Non-pigmented ciliary epithelial cell (primary cell): ENCODE results near the gene ACTRT2.

Source experiments
- DNase-seq: peaks from one replicate; pipeline ENCODE4 v3.0.0-alpha.2; 2010; ENCODE audit warnings: low read depth

ACTRT2 gene

DNA sequence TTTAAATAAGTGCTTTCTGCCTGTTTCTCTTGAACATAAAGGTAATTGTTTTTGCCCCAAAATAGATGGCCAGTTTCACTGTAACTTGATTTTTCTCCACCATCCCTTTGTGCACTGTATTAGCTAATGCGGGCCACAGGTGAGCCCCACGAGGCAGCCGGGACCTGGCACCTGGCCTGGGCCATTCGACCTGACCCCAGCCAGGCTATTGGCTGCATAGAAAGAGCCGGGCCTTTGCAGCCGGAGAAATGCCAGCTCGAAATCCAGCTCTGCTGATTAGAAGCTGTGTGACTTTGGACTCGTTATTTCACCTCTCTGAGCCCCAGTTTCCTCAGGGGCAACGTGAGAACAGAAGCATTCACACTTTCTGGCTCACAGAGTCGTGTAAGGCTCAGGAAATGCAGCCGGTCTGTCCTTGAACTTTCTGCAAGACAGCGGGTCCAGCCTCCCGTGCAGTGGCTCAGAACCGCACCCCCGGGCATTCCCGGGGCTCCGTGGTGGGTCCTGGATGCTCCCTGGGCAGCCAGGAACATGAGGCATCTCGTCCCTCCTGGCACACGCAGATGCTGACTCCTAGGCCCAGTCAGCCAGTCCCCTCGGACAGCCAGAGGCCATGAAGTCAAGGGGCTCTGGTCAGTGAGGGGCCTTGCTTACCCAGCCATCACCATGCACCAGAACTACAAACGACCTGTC, 37.4 kb upstream of the ACTRT2 start:
- DNase-seq = no peak

DNA sequence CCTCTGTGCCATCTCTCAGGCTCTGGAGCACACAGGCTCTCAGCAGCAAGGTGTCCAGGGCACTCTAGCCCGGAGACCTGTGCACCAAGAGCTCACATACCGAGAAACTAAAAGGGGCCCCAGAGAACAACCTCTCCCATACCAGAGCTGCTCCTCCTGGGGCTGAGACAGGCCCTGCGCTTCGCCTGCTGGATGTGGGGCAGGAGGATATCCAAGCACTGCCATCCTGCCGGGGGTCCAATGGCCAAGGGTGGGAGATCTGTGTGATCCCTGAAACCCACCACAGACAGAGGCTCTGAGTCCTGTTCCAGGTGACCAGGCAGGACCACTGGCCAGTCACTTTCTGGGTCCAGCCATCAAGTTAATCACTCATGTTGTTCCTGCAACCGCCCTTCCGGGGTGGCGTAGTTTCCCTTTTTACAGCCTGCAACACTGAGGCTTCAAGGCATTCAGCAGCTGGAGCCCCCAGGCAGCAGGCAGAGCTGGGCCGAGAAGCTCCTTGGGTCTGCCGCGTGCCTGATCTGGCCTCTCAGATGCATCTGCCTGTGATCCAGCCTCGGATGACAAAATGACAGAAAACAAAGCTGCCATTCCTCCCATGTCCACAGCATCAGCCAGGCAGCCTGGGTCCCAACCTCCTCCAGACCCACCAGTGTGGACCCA, 36.7 kb upstream of the ACTRT2 start:
- no peak for DNase-seq

DNA sequence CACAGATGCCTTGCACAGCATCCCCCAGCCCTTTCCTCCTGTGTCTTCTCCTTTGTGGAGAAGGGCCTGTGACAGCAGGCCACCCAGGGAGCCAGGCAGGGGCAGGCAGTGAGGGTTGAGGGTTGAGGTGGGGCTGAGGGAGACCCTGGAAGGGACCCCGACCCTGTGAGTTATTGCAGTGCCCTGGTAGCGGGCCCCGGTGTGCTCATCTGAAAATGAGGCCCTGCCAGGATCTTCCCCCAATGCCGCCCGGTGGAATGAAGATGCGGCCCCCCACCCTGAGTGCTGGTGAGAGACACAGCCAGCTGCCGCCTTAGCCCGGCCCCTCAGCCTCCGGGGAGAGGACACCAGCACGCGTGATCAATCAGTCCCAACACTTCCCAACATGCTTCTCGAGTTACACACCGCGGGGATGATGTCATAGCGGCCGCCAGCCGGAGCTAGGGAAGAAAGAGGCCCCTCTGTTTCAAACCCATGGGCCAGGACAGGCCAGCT, 36.2 kb upstream of the ACTRT2 start:
- no peak for DNase-seq

DNA sequence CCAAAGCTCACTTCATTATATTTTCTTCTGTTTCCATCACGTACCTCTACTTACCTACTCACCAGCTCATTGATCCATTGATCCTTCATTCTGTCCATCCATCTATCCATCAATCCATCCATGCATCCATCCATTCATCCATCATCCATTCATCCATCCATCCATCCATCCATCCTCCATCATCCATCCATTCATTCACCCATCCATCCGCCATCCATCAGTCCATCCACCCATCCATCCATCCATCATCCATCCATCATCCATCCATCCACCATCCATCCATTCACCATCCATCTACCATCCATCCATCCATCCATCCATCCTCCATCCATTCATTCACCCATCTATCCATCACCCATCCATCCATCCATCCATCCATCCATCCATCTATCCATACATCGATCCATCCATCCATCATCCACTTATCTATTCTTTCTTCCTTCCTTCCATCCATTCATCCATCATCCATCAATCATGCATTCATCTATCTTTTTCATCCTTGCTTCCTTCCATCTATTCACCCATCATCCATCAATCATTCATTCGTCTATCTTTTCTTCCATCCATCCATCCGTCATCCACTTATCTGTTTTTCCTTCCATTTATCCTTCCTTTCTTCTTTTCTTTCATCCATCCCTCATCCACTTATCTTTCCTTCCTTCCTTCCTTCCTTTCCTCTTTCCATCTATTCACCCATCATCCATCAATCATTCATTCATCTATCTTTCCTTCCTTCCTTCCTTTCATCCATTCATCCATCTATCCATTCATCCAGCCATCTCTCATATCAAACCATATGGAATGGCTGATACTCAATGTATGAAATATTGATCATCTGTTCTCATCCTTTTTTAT, 35.3 kb upstream of the ACTRT2 start:
- no peak for DNase-seq

DNA sequence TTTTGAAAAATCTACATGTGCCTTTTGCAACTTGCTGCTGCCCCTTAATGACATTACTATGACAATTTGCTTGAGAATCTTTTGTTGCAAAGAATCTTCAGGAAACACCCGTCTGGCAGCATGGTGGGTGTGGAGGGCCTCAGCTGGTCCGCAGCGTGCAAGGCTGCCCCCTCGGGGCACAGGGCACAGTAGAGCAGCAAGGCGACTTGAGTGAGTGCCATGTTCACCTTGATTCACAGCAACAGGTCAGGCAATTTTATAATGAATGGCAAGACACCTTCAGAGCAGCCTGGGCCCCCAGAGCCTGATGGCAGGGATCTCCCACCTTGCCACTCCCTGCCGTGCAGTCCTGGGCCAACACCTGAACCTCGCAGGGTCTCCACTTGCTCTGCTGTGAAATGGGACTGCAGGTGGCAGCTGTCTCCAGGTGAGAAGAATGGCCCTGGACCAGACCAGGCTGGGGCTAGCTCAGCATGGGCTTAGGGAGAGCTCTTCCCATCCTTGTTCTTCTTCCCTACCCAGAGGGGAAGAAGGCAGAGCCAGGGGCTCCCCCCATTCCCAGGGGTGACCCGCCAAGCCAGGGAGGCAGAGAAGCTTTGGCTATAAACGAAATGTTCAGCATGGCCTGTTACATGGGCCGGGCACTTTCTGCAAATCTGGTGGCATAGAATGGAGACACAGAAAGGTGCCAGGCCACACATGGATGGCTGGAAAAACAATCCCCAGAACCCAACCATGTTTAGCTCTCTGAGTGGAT, 34.5 kb upstream of the ACTRT2 start:
- no peak for DNase-seq

DNA sequence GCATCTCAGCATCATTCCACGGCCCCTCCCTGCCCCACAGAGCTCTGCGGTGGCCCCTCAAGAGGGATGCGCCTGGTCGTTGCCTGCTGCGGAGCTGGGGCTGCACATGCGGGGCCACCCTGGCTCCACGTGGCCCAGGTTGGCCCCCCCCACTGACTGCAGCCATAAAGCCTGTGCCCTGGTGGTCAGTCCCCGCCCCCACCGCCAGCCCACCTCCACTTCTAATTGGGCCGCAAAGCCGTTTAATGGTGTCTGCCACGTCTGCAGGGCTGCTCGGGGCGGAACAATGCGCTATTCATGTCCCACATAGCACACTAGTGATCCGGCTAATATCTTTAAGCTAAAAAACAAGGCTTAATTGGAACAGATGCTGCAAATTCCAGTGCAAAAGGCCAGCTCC, 33.5 kb upstream of the ACTRT2 start:
- no peak for DNase-seq

DNA sequence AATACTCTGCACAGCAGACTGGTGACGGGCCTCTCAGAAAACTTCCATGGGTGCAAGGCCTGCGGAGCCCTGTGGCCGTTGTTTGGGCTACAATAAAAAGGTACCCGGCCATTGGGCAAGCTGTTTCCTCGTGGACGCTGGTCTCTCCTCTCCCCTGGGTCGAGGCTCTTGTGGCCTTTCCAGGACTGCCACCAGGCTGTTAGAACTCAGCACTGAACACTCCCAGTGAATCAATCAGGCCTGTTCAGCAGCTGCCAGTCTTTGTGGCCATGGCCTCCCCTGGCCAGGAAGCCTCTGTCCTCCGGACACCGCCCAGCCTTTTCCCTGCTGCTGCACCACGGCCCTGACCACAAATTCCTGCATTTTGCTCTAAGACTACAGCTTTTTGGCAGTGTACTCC, 33.0 kb upstream of the ACTRT2 start:
- DNase-seq = no peak

DNA sequence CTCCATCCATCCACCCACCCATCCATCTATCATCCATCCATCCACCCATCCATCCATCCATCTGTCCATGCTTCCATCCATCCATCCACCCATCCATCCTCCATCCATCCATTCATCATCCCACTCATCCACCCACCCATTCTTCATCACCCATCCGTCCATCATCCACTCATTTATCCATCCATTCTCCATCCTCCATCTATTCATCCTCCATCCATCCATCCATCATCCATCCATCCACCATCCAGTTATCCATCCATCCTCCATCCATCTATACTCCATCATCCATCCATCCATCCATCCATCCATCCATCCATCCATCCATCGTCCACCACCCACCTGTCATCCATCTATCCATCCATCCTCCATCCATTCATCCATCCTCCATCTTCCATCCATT, 32.1 kb upstream of the ACTRT2 start:
- DNase-seq = no peak

DNA sequence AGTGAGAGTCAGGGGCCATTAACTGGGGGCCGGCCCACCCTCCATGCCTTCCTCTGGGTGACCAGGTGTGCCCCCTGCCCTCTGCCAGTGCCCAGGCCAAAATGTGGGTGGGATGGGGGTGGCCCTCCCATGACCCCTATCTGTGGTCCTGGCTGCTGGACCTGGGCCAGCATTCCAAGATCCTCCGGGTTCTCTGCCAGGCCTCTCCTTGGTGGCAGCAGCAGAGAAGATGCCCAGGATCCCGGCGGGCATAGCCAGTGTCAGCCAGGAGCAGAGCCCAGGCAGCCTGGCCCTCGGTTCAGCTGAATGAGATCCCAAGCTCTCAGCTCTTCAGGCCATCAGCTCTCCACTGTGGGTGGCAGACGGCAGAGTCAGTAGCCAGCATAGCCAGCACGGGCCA, 31.3 kb upstream of the ACTRT2 start:
- DNase-seq = no peak

DNA sequence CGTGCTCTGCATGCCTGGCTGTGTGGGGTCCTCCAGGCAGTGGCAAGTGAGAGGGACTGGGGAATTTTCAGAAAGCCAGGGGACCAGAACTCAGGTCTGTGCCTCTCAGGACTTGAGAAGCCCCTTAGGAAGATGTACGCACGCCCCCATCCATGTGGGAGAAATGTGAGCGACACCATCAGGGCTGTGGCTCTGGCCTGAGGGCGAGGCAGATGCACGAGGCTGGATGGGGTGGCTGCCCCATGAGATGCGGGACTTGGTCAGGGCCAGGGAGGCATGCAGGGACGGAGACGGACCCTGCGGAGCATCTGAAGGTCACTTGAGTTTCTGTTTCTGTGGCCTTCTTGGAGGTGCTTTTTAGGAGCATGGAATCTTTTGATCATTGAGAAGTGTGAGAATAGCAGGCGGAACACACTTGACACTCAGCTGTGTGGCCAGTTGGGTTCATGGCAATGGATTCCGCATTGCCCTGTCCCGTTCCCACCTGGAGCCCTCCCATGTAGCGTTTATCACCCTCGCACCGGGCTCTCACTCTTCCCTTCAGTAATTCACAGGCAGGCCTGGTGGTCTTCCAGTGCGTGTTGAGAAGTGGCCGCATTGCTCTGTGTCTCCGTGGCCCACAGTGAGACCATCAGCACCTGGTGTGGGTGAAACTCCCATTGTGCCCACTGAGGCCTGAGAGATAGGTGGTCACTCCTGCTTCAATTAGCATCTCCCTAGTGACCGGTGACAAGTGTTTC, 30.7 kb upstream of the ACTRT2 start:
- DNase-seq = no peak

DNA sequence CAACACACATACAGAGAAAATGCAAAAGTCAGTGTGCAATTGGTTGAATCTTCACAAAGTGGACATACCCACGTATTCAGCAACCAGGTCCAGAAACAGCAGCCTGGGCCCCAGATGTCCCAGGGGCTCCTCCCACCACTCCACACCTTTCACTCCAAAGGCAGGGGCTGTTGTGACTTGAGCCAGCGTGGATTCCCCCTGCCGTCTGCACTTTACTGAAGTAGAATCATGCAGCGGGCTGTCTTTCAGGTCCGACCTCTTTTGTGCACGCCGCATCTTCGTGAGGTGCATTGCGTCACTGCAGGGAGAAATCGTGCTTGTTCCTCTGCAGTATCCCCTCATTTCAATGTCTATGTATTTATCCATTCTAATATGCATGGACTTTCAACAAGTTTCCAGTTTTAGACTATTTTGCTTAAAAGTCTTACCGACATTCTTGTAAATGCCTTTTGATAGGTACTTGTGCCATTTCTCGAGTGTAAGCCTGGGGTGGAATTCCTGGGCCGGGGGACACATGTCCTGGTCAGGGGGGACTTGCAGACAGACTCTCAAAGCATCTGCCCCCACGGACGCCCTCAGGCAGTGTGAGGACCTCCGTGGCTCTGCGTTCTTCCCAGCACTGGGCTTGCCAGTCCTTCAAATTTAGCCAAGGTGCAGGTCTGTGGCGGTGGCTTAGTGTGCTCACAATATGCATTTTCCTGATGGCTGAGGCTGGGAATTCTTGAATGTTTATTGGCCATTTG, 29.3 kb upstream of the ACTRT2 start:
- DNase-seq = no peak

DNA sequence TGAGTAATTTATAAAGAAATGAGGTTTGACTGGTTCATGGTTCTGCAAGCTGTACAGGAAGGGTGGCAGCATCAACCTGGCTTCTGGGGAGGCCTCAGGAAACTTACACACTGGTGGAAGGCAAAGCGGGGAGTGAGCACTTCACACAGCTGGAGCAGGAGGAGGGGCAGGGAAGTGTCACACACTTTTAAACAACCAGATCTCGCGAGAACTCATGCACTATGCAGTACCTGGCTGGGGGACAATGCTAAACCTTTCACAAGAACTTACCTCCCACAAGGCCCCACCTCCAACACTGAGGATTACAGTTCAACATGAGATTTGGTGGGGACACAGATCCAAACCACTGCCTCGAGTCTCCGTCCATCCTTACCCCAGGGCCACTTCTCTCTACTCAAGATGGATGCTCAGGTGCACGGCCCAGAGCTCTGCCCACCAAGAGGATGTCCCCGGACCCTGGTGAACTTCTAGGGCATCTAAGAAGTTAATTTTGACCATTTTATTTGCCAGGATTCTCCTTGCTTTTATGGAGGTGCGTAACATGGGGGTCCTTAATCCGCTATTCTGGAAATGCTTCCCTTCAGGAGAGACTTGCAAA, 22.7 kb upstream of the ACTRT2 start:
- DNase-seq = no peak

DNA sequence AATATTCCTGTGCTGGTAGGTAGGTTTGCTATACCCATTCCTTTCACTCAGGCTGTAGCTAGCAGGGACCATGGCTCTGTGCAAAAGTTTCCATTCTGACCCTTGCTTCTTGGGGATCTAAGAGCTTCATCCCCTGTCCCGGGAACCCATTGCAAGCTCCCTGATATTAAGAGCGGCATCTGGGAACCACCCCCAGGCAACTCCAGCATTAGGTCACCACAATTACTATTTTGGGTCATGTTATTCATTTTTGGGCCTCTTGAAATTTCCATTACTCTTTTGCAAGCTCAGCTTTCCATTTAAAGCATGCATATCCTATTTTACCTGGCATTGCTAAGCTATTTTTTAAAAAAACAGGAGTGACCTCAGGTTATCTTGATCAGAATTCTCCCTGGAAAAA, 22.1 kb upstream of the ACTRT2 start:
- no peak for DNase-seq

DNA sequence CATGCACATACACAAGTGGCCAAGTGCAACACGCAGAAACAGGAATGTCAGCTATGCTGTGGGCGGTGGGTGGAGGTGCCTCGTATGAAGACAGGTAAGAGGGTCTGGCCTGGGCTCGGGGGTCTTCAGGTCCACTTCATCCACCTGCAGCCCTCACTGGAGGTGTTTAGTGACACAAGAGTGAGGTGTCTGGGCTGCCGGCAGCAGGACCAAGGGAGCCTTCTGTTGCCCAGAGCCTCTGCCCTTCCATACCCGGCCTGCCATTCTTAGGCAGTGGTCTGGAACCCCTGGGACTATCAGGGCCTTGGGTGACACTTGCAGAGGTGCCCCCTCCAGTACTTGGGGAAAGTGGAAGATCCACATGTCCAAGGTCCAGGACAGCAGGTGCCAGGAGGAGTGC, 21.7 kb upstream of the ACTRT2 start:
- no peak for DNase-seq

DNA sequence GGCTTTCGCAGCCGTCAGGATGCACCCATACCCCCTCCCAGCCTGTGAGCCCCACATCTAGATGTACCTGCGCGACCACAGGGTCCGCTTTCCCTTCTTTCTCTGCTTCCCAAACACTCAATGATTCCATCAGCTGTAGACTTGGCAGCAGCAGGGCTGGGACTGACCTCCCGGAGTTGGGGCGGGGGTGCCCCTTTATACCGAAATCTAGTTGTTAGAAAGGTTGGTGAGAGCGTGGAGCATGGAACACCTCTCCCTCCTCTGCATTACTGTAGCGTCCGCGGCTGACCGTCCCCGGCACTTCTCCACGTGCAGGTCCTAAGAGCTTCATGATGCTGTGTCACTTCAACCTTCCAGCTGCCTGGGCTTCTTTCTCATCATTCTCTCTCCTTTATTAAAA, 21.1 kb upstream of the ACTRT2 start:
- no peak for DNase-seq

DNA sequence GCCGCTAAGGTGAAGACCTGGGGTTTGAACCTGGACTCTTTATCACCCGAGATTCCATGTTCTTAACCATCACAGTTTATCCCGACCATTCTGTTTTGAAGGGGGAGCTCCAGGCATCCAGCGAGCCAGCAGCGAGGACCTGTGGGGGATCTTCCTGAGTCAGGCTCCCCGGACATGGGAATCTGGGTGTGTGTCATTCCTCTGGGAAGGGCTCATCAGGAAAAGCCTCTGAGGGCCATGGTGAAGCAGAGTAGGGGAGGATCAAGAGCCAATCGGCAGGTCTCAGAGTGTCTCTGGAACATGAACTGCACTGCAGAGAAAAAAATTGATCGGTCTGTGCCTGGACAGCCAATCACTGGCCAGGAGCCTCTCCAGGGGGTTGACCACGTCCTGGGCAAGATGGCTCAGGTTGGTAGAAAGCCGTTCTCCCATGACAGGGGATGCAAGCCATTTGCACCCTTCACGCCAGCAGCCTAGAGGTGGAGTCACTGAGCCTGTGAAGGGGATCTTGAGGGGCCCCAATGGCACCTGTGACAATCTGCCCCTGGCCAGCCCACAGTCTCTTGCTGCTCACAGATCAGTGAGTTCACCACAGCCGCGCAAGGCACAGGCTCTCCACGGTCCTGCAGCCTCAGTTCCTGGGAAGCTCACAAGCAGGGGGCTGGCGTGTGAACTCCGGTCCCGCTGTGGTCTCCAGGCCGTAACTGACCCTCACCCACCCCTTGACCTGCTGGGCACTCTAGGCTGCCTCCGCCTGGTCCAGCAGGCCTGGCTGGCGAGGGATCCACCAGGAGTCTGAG, 20.4 kb upstream of the ACTRT2 start:
- no peak for DNase-seq

DNA sequence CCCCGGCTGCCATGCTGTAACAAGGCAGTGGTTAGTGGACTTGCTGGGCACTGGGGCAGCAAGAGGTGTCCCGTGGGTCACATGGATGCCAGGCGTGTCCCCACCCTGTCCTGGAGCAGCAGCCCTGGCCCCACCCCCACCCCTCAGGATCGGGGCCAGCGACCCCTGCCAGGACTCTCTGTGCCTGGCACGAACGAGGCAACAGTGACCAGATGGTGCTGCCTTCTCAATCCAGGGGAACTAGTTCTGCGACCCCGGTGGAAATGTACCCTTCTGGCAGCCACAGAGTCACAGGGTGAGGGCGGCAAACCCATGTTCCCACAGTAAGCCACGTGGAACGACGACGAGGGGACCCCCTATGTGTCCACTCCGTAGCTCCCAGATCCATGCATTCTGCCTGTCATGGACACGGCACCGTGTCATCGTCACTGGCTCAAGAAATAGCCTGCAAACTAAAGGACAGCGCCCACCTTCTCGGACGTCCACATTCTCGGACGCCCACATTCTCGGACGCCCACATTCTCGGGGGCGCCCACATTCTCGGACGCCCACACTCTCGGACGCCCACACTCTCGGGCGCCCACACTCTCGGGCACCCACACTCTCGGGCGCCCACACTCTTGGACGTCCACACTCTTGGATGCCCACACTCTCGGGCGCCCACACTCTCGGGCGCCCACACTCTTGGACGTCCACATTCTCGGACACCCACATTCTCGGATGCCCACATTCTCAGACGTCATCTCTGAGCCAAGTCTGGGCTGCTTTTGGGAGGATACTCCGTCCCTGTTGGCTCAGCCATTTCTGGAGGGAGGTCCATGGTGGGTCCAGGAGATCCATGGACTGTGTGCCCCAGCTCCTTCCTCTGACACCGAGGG, 19.6 kb upstream of the ACTRT2 start:
- no peak for DNase-seq

DNA sequence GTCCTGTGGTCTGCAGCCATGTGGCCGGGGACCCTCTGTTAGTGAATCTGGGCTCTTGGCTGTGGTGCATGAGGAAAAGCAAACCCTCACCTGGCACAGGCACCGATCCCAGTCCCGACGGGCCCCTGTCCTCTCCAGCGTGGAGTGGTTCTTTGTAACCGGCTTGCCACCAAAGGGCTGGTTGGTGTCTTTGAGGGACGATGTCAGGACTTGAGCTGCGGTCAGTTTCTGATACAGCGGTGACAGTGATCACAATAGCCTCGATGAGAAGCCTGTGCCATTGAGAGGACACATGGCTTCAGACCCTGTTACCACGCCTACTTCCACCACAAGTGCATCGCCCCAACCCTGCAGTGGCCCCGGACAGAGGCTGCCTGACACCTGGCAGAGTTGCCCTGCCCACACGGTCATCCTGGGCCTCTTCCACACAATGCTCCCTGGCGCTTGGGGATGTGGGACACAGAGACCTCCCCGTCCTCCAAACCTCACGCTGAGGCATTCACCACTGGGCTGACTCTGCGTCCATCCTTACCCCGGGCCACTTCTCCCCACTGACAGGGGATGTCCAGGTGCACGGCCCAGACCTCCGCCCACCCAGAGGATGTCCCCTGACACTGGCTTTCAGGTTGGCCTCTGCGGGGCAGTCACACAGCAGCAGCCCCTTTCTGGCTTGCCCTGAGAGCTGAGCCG, 18.8 kb upstream of the ACTRT2 start:
- DNase-seq = no peak
